GM04504 (cell line): ENCODE results near the gene COL19A1.

ENCODE experiments used
- DNase-seq: peaks from one replicate; pipeline ENCODE4 v3.0.0-alpha.2; 2012; ENCODE audit warnings: low read depth

The COL19A1 gene

DNA sequence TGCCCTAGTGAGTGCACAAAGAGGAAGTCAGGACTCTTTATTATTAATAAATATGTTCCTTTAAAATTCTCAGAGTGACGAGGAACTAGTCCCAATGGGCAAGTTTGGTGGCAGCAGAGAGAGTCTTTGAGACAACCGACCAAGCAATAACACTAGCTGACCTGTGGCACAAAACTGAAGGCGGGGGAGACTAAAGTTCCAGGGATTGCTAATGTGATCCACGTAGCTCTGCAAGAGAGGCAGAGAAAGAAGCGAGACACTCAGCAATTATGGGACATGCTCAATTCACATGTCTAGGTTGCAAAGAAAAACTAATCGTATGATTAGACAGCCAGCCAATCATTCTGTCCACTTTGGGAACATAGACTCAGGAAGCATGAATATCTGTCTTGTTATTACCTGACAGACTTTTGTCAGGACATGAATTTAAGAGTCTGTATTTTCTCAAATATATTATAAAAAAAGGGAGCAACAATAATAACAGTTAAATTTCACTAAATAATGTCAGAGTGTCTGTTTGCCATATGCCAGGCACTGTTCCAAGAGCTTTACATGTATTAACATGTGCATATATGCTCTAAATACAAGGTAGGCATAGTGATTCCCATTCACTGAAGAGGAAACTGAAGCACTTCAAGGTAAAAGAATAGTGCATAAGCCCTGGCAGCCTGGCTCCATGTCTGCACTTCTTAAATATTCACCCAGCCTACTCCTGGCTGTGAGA lies 355.5 kb downstream of the COL19A1 start:
- no peak for DNase-seq

DNA sequence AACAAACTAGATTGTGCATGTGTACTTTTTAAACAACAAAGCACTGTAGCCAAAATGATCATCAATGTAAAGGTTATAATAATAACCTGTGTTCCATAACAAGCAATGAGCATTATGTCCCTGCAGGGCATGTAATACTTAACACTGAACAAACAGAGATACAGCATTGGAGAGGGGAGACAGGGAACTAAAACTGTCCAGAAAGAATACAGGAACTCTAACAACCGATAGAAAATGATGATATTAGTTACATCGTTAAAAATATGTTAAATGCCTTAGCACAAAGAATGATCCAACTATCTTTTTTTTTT lies 356.0 kb downstream of the COL19A1 start:
- DNase-seq: no peak

DNA sequence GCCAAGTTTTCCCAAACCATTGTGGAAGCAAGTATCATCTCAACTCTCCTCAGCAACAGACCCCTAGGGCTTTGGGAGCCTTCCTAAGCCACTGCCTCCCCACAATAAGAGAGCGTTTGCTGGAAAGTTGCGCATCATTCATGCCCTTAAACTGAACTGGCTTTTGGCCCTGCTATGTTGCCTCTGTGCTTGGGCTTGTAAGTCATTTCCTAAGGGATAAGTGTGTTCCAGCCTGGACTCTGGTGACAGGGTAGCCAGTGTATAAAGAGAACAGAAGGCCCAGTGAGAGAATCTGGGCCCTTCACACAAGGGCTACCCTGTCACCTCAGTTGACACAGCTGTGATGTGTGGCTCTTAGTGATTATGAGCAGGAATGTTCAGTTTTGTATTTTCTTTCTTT lies 358.7 kb downstream of the COL19A1 start:
- DNase-seq: no peak

DNA sequence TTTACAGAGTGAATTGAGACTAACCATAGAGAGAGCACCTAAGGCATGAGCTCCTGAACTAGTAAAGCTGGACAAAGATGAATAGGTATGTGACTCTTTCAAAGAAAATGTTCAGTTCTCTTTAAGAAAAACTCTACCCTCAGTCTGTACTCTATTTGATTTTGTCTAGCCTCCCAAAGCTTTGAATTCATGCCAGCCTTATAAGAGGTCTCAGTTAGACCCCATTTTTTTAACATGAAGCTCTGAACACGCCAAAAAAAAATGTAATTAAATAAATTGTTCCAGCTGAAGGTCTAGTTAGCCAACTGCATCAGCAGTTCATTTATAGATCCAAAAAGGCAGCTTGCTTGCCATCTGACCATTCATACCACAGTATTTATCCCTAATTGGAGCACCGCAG lies 365.0 kb downstream of the COL19A1 start:
- no peak for DNase-seq

DNA sequence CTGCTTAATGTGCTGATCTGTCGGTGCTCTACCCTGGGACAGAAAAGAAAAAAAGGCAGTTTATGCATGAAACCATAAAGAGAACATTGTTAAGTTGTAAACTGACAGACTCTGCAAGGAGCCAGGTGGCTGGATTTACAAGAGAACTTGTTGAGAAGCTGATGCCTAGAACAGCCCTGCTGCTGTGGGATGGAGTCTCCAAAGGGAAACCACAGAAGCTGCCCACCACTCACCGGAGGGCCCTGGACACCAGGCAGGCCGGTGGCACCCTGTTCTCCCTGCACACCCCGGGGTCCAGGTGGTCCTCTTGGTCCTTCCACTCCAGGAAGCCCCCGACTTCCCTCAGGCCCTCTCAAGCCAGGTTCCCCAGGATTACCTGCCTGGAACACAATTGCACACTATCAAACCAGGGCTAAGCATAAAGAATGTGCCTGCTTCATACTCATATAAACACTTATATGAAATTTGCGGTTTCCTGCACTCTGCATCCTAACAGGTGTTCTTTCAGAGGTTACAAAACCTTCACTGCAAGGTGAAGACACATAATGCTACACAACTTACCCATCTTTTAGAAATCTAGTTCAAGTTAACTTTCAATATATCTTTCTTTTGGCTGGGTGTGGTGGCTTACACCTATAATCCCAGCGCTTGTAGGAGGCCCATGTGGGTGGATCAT lies 368.3 kb downstream of the COL19A1 start:
- no peak for DNase-seq

DNA sequence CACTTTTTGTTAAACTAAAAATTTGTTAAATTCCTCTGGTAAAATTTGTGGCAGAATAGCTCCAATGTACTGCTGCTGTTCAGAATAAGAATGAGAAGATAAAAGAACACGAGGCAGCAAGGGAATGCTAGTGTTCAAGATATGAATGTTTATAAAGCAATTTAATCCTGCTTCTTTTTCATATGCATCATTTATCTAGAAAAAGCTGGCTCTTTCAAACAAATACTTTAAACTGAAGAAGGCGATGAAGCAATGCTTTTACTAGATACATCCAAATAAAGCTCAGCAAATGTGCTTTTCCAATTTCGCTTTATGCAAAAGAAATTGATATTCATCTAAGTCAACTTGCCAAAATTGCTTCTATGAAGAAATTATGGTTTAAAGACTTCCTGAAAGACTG lies 370.0 kb downstream of the COL19A1 start:
- DNase-seq: no peak

DNA sequence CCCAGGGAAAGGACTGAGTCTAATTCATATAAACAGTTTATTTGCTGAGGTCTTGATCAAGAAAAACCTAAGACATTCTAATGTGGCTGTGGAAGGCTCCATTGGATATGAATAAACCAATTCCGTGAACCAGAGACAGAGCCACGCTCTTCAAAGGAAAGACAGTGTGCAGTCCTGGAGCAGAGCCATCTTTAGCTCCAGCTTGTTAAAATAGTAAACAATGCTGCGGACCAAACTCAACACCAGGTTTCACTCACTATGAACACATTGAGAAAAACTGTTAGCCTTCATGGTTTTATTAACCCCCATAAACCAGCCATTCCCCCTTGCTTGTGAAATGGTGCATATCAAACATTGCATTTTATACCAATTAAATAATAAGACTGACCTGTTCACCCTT lies 374.7 kb downstream of the COL19A1 start:
- DNase-seq: no peak

DNA sequence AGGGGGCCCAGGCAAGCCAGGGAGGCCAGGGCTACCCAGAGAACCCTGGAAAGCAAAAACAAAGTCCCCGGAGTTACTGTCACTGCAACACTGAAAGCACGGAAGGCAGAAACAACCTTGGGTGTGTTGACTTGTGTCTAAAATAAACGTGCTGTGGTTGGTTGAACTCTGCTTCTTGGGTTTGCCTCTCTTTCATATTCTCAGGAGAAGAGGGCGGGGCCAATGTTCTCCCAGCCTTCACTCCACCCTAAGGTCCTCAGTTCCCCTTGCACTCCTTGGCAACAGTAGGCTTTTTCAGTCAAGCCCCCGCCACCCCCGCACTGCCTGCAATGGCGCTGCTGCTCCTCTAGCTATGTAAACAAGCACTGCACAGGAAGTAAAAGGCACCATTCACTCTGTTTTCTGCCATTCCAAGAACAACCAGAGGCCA lies 375.6 kb downstream of the COL19A1 start:
- DNase-seq: no peak

DNA sequence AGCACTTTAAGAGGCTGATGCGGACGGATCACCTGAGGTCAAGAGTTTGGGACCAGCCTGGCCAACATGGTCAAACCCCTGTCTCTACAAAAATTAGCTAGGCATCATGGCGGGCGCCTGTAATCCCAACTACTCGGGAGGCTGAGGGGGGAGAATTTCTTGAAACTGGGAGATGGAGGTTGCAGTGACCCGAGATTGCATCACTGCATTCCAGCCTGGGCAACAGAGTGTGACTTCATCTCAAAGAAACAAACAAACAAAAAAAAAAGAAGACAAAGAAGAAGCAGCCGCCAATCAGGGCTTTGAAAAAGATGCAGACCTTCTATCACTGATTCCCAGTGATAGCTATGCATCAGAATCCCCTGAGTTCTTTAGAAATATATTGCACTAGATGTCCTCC lies 379.8 kb downstream of the COL19A1 start:
- no peak for DNase-seq

DNA sequence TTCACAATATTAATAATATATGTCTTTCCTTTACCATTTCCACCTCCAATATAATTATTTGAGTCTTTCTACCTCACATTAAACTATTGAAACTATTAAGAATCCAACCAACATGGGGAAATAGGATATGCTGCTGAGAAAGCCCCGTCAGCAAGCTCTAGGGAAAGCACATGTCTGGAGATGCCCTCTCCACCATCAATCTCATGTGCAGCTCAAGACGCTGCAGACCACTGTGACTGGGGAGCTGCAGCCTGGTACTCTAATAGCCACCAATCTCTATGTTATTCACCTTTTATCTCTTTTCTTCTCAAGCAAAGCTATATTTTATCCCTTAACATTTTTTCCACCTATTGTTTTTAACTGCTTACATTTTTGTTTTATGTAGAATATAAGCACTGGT lies 386.2 kb downstream of the COL19A1 start:
- no peak for DNase-seq

DNA sequence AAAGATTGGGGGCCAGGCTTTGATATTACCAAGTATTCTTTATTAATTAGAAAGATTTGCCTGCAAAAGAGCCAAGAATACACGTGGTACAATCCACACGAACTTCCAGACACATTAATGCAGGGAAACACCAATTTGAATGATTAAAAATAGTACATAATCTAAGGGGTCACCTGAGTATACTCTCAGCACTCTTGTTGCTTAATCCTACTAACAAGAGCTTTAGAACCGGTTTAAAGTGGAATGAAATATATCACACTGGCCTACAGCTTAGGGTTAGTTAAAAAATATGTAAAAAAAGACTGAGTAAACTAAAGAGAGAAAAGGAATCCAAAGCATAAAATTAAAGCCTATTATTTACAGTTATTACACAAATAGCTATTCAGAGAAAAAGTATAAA lies 387.6 kb downstream of the COL19A1 start:
- no peak for DNase-seq

DNA sequence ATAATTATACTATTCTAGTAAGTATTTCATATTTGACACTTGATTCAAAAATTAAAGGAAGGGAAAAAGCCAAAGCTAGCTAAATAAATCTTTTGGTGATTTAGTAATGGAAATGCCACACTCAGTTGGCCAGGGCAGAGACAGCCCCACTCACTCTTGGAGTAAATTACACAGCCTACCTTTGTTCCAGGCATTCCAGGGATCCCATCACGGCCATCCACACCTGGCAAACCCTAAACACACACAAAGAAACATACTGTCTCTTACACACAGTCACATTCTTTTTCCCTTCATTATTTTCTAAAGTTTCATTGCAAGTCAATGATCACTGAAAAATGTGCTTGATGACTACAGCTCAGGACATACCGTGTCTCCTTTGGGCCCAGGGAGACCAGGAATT lies 388.4 kb downstream of the COL19A1 start:
- no peak for DNase-seq

DNA sequence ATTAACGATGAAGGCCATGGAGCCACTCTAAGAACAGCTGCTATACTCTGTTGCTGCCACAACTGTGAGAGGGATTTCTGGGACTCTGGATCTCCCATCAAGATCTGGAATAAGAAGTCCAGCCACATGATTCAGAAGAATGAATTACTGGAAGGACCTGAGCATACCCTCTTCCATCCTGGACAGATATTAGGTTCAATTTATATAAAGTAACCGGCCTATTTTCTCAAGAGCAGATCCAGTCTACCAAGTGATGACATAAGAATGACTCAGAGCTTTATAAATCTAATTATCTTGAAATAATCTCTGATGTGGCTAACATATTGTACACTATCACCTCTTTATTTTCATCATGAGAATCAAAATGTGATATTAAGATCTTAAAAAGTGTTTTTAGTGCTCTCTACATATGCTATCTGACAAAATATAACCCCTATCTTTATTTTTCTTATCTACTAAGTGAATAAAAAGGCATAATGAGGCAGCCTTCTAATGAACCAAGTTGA lies 391.5 kb downstream of the COL19A1 start:
- DNase-seq: no peak

DNA sequence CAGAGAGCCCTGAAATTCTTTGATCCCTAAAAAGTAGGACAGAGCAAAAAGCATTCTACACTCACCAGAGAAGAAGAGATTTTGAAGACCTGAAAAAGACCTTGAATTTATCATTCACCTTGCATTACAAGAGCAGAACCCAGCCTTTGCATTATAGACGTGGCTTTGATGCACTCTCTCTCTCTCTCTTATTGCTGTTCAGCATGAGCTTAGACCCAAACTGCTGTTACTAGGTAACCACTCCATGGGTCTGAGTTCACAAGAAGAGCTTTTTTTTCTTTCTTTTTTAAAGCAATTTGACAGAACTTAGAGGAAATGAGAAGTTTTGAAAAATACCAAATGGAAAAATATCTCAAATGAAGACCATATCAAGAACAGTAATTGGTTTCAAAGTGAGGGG lies 392.1 kb downstream of the COL19A1 start:
- DNase-seq: no peak
